HG02973 (cell line): Measurements from ENCODE around the gene THBD.

Source experiments
- ATAC-seq: cut with Tn5 transposase; IDR thresholded peaks from one replicate; pipeline ENCODE4 v1.9.1; 2021; ENCODE audit warnings: moderate library complexity; ENCODE audit not compliant: unreplicated experiment

Gene THBD

GRCh38 chr20:23018941-23019340 is 30.5 kb downstream of the THBD start:
- ATAC-seq, result no peak

- peak; percentile 77 for ATAC-seq
Observed at GRCh38 chr20:23018432-23018831, 31.0 kb downstream of the THBD start.

GRCh38 chr20:23017516-23017915 is 32.0 kb downstream of the THBD start:
- ATAC-seq, result no peak

- no peak for ATAC-seq
Observed at GRCh38 chr20:23013429-23013828, 36.0 kb downstream of the THBD start.

GRCh38 chr20:23011008-23011721 is 38.3 kb downstream of the THBD start:
- no peak for ATAC-seq

GRCh38 chr20:23010096-23010495 is 39.4 kb downstream of the THBD start:
- no peak for ATAC-seq

GRCh38 chr20:23009636-23010035 is 39.8 kb downstream of the THBD start:
- ATAC-seq, result no peak

- no peak for ATAC-seq
Observed at GRCh38 chr20:23008667-23009066, 40.8 kb downstream of the THBD start.

GRCh38 chr20:23007886-23008655 is 41.4 kb downstream of the THBD start:
- ATAC-seq, result no peak

GRCh38 chr20:23007462-23007861 is 42.0 kb downstream of the THBD start:
- ATAC-seq, result no peak

- ATAC-seq, result no peak
Observed at GRCh38 chr20:23005776-23006175, 43.7 kb downstream of the THBD start.

- ATAC-seq, result no peak
Observed at GRCh38 chr20:23003881-23004460, 45.5 kb downstream of the THBD start.

- ATAC-seq, result no peak
Observed at GRCh38 chr20:23003077-23003635, 46.3 kb downstream of the THBD start.

GRCh38 chr20:23002276-23002675 is 47.2 kb downstream of the THBD start:
- ATAC-seq, result no peak

GRCh38 chr20:23000232-23000947 is 49.1 kb downstream of the THBD start:
- no peak for ATAC-seq

- ATAC-seq, result no peak
Observed at GRCh38 chr20:22999756-23000155, 49.7 kb downstream of the THBD start.

- ATAC-seq, result no peak
Observed at GRCh38 chr20:22998476-22998875, 51.0 kb downstream of the THBD start.

- ATAC-seq, result no peak
Observed at GRCh38 chr20:22995923-22996322, 53.5 kb downstream of the THBD start.
